ENCODE results near the gene EMC10.
"Not testable (repeated sequence)": the region's sequence is repeated elsewhere in the genome, so short reads cannot be mapped to it uniquely, and the experiment has no call there.

Gene EMC10

GRCh38 chr19:50453243-50453642 lies 23.1 kb upstream of the EMC10 start:
- no peak for DNase-seq

- no peak for DNase-seq
Measured at GRCh38 chr19:50455992-50456391, 20.3 kb upstream of the EMC10 start.

- DNase-seq: no peak
Measured at GRCh38 chr19:50457300-50457699, 19.0 kb upstream of the EMC10 start.

GRCh38 chr19:50458396-50459066 lies 17.8 kb upstream of the EMC10 start:
- DNase-seq: no peak

GRCh38 chr19:50459067-50459456 lies 17.2 kb upstream of the EMC10 start:
- DNase-seq: no peak

- DNase-seq: no peak
Measured at GRCh38 chr19:50459638-50460037, 16.7 kb upstream of the EMC10 start.

GRCh38 chr19:50460161-50460765 lies 16.0 kb upstream of the EMC10 start:
- no peak for DNase-seq

GRCh38 chr19:50461066-50461875 lies 15.0 kb upstream of the EMC10 start:
- peak; percentile 34 for DNase-seq

- DNase-seq: no peak
Measured at GRCh38 chr19:50462970-50463369, 13.3 kb upstream of the EMC10 start.

- no peak for DNase-seq
Measured at GRCh38 chr19:50464348-50464747, 12.0 kb upstream of the EMC10 start.

GRCh38 chr19:50465000-50465399 lies 11.3 kb upstream of the EMC10 start:
- no peak for DNase-seq

- peak; percentile 75 for DNase-seq
Measured at GRCh38 chr19:50465986-50466705, 10.2 kb upstream of the EMC10 start.

- no peak for DNase-seq
Measured at GRCh38 chr19:50466706-50467039, 9.6 kb upstream of the EMC10 start.

GRCh38 chr19:50467566-50467965 lies 8.7 kb upstream of the EMC10 start:
- DNase-seq: no peak

- DNase-seq: no peak
Measured at GRCh38 chr19:50468818-50469217, 7.5 kb upstream of the EMC10 start.

GRCh38 chr19:50473336-50473735 lies 3.0 kb upstream of the EMC10 start:
- not testable (repeated sequence) for DNase-seq

GRCh38 chr19:50475101-50475568 lies 1.2 kb upstream of the EMC10 start:
- no peak for DNase-seq

- no peak for DNase-seq
Measured at GRCh38 chr19:50475736-50476223, 527 bp upstream of the EMC10 start.

GRCh38 chr19:50476907-50477238 lies 566 bp downstream of the EMC10 start:
- DNase-seq: no peak

GRCh38 chr19:50477751-50478515 lies 1.6 kb downstream of the EMC10 start:
- DNase-seq: no peak

- DNase-seq: no peak
Measured at GRCh38 chr19:50478901-50479715, 2.8 kb downstream of the EMC10 start.
